ENCODE measurements around the gene RAPGEF5.

RAPGEF5 gene

DNA sequence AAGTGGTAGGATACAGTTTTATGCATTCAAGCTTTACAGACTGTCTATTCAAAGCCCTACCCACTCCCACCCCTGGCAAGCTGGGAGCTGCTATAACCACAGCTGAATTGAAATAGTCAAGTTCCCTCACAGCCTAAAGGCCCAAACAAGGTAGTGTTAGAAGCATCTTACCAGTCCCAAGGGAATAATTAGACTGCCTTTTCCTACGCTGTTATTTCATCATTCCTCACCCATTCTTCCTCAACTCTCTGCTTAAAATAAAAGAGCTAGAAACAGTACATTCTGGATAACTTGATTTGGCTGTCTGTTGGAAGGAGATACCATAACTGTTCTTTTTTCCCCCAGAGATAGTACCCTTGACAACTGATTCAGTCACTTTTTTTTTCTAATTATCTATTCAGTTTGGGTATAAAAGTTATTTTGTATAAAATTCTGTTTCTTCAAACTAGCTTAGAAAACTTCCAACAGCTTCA, 54.0 kb downstream of the RAPGEF5 start:
- DNase-seq (ENCODE audit: low read depth), result no peak

DNA sequence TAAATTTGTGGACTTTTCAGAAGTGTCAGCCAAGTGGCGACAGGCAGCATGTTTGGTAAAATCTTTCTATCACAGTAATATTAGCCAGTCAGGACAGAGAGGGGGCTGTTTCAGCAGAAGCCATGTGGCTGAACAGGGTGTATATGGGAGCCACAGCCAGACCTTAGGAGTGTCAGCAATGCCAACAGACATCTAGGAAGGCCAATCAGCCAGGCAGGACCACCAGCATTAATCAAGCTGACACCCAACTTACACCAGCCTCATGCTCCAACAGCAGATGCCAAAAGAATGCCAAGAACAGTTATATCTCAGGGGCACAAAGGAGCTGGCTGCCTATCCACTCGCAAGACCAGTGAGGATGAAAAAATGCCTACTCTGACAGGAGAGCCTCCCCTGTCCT, 54.8 kb downstream of the RAPGEF5 start:
- DNase-seq (ENCODE audit: low read depth), result no peak
- no peak overlapping the region for H3K4me3 ChIP-seq (ENCODE audit: low read depth, low read length)
- TF ChIP-seq, protein P1, sequence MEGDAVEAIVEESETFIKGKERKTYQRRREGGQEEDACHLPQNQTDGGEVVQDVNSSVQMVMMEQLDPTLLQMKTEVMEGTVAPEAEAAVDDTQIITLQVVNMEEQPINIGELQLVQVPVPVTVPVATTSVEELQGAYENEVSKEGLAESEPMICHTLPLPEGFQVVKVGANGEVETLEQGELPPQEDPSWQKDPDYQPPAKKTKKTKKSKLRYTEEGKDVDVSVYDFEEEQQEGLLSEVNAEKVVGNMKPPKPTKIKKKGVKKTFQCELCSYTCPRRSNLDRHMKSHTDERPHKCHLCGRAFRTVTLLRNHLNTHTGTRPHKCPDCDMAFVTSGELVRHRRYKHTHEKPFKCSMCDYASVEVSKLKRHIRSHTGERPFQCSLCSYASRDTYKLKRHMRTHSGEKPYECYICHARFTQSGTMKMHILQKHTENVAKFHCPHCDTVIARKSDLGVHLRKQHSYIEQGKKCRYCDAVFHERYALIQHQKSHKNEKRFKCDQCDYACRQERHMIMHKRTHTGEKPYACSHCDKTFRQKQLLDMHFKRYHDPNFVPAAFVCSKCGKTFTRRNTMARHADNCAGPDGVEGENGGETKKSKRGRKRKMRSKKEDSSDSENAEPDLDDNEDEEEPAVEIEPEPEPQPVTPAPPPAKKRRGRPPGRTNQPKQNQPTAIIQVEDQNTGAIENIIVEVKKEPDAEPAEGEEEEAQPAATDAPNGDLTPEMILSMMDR (IDR thresholded peaks at IDR 0.05; ENCODE audit: low read depth, low read length, missing control alignments), result no peak

More for the DNA sequence above, 54.0 kb downstream of the RAPGEF5 start:
- H3K4me3 ChIP-seq (ENCODE audit: low read depth, low read length), result no peak overlapping the region
- TF ChIP-seq, protein P1 (IDR thresholded peaks at IDR 0.05; ENCODE audit: low read depth, low read length, missing control alignments), result no peak

DNA sequence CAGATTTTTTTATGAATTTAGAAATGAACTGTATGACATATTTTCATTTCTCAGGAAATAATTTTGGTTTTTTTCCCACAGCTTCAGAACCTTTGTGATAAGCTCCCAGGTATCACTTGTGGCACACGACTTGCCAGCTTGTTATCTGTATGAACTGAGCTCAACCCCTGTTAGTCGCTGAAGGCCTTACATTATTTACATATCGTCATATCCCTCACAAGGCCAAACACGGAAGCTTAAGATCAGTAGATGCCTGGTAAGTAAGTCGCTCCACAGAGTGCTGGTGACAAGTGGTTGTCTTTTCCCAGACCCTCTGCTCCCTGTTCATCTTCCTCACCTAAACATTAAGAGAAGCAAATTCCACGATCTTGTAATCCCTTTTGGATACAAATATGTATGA, 55.2 kb downstream of the RAPGEF5 start:
- DNase-seq (ENCODE audit: low read depth), result no peak
- no peak overlapping the region for H3K4me3 ChIP-seq (ENCODE audit: low read depth, low read length)

DNA sequence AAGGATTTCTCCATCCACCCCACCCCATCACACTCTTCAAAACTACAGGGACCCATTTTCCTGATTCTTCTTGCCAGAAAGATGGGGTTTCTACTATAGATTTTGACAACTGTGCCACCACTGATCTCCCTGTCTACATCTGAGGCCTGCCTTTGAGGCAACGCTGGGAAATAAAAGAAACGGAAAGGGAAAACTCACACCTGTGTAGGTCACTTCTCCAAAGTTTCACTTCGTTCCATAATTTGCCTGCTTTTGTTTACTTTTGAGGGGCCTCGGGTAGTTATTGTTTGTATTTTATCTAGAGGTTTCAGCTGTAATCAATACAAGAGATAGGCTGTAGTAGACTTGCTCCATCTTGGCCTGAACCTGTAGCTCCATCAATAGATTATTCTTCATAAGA, 56.1 kb downstream of the RAPGEF5 start:
- TF ChIP-seq, protein P1 (IDR thresholded peaks at IDR 0.05; ENCODE audit: low read depth, low read length, missing control alignments), result no peak
- no peak for DNase-seq (ENCODE audit: low read depth)
- no peak overlapping the region for H3K4me3 ChIP-seq (ENCODE audit: low read depth, low read length)

More for the DNA sequence above, 55.2 kb downstream of the RAPGEF5 start:
- TF ChIP-seq, protein P1 (IDR thresholded peaks at IDR 0.05; ENCODE audit: low read depth, low read length, missing control alignments), result no peak

DNA sequence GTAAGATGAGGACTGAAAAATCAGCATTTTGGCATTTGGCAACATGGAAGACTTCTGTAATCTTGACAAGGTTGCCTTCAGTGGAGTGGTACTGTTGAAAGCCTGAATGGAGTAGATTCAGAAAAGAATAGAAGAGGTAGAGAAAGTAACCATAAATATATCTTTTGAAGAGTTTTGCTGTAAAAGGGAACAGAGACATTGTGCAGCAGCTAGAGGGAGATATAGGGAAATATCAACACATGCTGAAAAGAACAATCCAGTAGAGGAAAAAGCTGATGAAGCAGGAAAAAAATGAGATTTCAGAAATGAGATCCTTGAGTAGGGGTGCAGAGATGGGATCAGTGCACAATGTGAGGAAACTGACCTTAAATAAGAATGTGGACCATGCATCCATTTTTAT, 60.0 kb downstream of the RAPGEF5 start:
- DNase-seq (ENCODE audit: low read depth), result no peak
- H3K4me3 ChIP-seq (ENCODE audit: low read depth, low read length), result no peak overlapping the region
- TF ChIP-seq, protein P1 (IDR thresholded peaks at IDR 0.05; ENCODE audit: low read depth, low read length, missing control alignments), result peak; percentile 11

DNA sequence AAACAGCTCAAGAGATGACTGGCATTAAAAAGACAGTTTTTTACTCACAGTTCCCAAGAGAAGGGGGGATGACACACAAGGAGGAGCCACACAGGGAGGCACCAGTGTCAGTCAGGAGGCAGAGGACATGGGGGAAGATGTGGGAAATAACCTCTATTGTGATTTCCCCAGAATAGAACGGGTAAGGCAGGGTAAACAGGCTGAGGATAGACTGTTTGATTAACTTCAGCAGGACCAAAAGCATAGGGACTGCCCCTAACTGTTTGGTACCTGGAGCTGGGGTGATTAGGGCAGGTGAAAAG, 60.7 kb downstream of the RAPGEF5 start:
- H3K4me3 ChIP-seq (ENCODE audit: low read depth, low read length), result no peak overlapping the region
- DNase-seq (ENCODE audit: low read depth), result no peak
- TF ChIP-seq, protein P1 (IDR thresholded peaks at IDR 0.05; ENCODE audit: low read depth, low read length, missing control alignments), result no peak

DNA sequence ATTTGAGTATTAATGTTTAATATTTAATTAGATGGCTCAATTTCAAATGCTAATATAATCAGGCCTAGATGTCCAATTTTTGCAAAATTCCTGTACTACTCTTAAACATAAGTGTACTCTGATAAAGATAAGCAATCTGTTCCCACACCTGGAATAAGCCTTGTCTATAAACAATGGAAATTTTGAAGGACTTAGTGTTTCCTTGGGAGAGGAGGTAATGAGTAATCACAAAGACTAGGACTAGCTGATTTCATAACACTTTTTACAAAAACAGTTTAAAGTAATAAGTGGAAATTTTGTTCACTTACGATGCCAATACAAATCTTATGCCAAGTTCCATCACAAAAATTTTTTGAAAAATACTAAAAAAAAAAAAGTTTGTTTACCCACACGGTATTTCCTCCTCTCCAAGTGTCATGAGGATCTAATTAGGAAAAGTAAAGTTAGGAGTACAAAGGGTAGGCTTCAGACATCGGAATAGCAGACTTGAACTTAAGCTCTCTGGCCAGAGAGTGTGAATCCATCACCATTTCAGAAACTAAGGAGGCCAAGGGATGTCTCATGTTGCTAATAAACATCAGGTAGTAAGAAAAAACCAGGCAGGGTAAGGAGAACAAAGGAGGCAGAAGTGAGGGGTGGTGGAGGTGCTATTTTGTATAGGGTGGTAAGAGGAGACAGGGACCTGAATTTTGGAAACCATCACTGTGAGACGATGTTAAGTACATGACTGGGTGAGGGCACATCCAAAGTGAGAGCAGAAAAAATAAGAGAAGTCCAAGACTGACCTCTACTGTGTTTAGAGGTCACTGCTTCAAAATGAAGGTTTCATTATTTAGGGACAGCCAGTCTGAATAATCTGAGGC, 61.3 kb downstream of the RAPGEF5 start:
- DNase-seq (ENCODE audit: low read depth), result no peak
- no peak overlapping the region for H3K4me3 ChIP-seq (ENCODE audit: low read depth, low read length)
- TF ChIP-seq, protein P1 (IDR thresholded peaks at IDR 0.05; ENCODE audit: low read depth, low read length, missing control alignments), result no peak
